Heart left ventricle (tissue), 13 donors: ENCODE data around the gene MADCAM1.

Experiments
- POLR2A ChIP-seq, 2 donors: fragments of 450-650 bp; IDR thresholded peaks; one replicate each; pipeline ENCODE4 v1.6.1; 2017; ENCODE audit warnings: antibody characterized with exemption in 2 of 2, mild to moderate bottlenecking in 2 of 2, moderate library complexity in 2 of 2
- TF ChIP-seq, protein P1 (sequence below), 12 donors: fragments of 200-600 bp; sonication (generic) in 4 of 12; IDR thresholded peaks; one replicate each; pipeline versions ENCODE4 v1.5.0 to v1.8.0; 2018 to 2022; ENCODE audit warnings: antibody characterized with exemption in 12 of 12, mild to moderate bottlenecking in 5 of 12
- donor health status: ischemic (EF 13 %, LVEDD 7.1; RV severe dilation, severe dysfunction).
- donor health status: DM: no; HTN: yes; CAD: no.
- donor health status: DM: no; HTN: no; CAD: no.
- donor health status: ischemic (EF 25% LVEDD 6.9; RV normal size, moderate dysfunction).
- donor health status: ischemic (EF 25% LVEDD 5.7; RV mildly dilated, moderate dysfunction).
- donor health status: ischemic (EF 35%, LVEDD 5.7; RV mildly dilated, moderate dysfunction).
- donor health status: nonischemic (EF 11% LVEDD 7.7; RV severe dilation, severe dysfunction).
- donor health status: DM: yes; HTN: yes; CAD: no.
- donor health status: PGD.
- donor health status: ischemic (EF 29% LVEDD 5.4; RV normal size, mild dysfunction).
- donor health status: nonischemic (EF 23%, LVEDD 6.1; RV moderate dilation, normal function).

DNA sequence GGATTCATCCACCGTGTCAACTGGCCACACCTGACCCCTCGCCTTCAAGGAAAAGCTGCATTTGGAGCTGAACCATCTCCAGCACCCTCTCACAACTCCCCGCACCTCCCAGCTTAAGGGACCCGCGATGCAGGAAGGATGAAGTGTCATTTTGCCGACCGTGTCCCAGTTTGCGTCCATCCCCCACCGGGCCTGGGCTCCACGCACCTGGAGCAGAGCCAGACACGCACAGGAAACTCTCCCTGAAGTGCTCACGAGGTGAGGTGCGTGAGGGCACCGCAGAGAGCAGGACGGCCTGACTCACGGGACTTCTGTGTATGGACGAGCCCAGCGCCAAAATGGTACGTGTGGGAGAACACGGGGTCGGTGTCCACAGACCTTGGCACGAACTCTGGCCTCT, 42.7 kb upstream of the MADCAM1 start:
- TF ChIP-seq, protein P1, sequence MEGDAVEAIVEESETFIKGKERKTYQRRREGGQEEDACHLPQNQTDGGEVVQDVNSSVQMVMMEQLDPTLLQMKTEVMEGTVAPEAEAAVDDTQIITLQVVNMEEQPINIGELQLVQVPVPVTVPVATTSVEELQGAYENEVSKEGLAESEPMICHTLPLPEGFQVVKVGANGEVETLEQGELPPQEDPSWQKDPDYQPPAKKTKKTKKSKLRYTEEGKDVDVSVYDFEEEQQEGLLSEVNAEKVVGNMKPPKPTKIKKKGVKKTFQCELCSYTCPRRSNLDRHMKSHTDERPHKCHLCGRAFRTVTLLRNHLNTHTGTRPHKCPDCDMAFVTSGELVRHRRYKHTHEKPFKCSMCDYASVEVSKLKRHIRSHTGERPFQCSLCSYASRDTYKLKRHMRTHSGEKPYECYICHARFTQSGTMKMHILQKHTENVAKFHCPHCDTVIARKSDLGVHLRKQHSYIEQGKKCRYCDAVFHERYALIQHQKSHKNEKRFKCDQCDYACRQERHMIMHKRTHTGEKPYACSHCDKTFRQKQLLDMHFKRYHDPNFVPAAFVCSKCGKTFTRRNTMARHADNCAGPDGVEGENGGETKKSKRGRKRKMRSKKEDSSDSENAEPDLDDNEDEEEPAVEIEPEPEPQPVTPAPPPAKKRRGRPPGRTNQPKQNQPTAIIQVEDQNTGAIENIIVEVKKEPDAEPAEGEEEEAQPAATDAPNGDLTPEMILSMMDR (IDR thresholded peaks at IDR 0.05) = no peak
- no peak for TF ChIP-seq POLR2A (IDR thresholded peaks at IDR 0.05)
